CD14-positive monocyte (primary cell): ENCODE results near the gene HDAC4. TPM values are rescaled to one million over a fixed set of nuclear protein-coding genes. Genes with fewer than 3 reads are reported as not detected.
A peak's percentile ranks its signal among the peaks of the same experiment; 100 is the strongest.

Source experiments
- DNase-seq, 3 donors: peaks; one replicate each; pipeline ENCODE4 v3.0.0-alpha.2; 2011 to 2022
- H2AFZ ChIP-seq: 2 replicates; pipeline ENCODE4 v1.6.0; 2012; ENCODE audit warnings: mild to moderate bottlenecking, low read depth, low read length, inconsistent platforms; ENCODE audit not compliant: insufficient read depth, poor library complexity, severe bottlenecking
- H3K27ac ChIP-seq, 2 donors: 1 replicate in 1 of 2; 2 replicates in 1 of 2; pipeline ENCODE4 v1.5.1; 2012 to 2013; ENCODE audit warnings: low read length in 2 of 2, control low read depth in 1 of 2, inconsistent platforms in 1 of 2, low read depth in 1 of 2, mild to moderate bottlenecking in 1 of 2
- H3K27me3 ChIP-seq, 2 donors: one replicate each; pipeline versions ENCODE4 v1.6.0 to v1.6.1; 2011 to 2013; ENCODE audit warnings: low read length in 2 of 2; ENCODE audit not compliant: control insufficient read depth in 2 of 2, insufficient read depth in 2 of 2
- H3K36me3 ChIP-seq, 2 donors: replicated peaks in 1 of 2; 1 replicate in 1 of 2; 2 replicates in 1 of 2; pipeline versions ENCODE4 v1.5.1 to v1.6.1; 2012 to 2013; ENCODE audit warnings: low read length in 2 of 2, control low read depth in 1 of 2, inconsistent platforms in 1 of 2, mild to moderate bottlenecking in 1 of 2; ENCODE audit not compliant: insufficient read depth in 2 of 2, control insufficient read depth in 1 of 2
- H3K4me1 ChIP-seq, 2 donors: 1 replicate in 1 of 2; 2 replicates in 1 of 2; pipeline versions ENCODE4 v1.5.1 to v1.6.1; 2012 to 2013; ENCODE audit warnings: low read length in 2 of 2, control low read depth in 1 of 2, inconsistent platforms in 1 of 2, mild to moderate bottlenecking in 1 of 2, moderate library complexity in 1 of 2; ENCODE audit not compliant: insufficient read depth in 2 of 2, control insufficient read depth in 1 of 2
- H3K4me2 ChIP-seq: replicated peaks from 2 replicates; pipeline ENCODE3; 2012; ENCODE audit warnings: low read length, moderate library complexity, mild to moderate bottlenecking; ENCODE audit not compliant: poor library complexity, severe bottlenecking; ENCODE audit errors: extremely low read depth
- H3K4me3 ChIP-seq, 3 experiments: fragments of 200-600 bp in 1 of 3; sonication (generic) in 1 of 3; replicated peaks in 1 of 3; 1 replicate in 2 of 3; 2 replicates in 1 of 3; pipeline ENCODE4 v1.5.1; 2011 to 2013; ENCODE audit warnings: low read length in 3 of 3, mild to moderate bottlenecking in 3 of 3, control low read depth in 2 of 3, low read depth in 2 of 3, inconsistent platforms in 1 of 3, moderate library complexity in 1 of 3
- H3K79me2 ChIP-seq: 2 replicates; pipeline ENCODE4 v1.6.0; 2012; ENCODE audit warnings: mild to moderate bottlenecking, control low read depth, inconsistent platforms, low read length, moderate library complexity; ENCODE audit not compliant: insufficient read depth
- H3K9ac ChIP-seq: 2 replicates; pipeline ENCODE4 v1.6.0; 2017; ENCODE audit warnings: low read length, mild to moderate bottlenecking; ENCODE audit not compliant: insufficient read depth, poor library complexity, severe bottlenecking
- H3K9me3 ChIP-seq, 2 donors: replicated peaks in 1 of 2; 1 replicate in 1 of 2; 2 replicates in 1 of 2; pipeline versions ENCODE4 v1.5.1 to v1.6.1; 2012 to 2013; ENCODE audit warnings: low read length in 2 of 2, control low read depth in 1 of 2; ENCODE audit not compliant: control insufficient read depth in 1 of 2, insufficient read depth in 1 of 2
- H4K20me1 ChIP-seq: 2 replicates; pipeline ENCODE4 v1.6.0; 2012; ENCODE audit warnings: mild to moderate bottlenecking, low read length, control low read depth, moderate library complexity; ENCODE audit not compliant: insufficient read depth
- H3K27ac Mint-ChIP-seq, 7 donors: one replicate each; pipeline ENCODE4 v1.8.0; 2020; ENCODE audit warnings: mild to moderate bottlenecking in 7 of 7, mixed read lengths in 7 of 7, moderate library complexity in 6 of 7, inconsistent platforms in 2 of 7
- H3K27me3 Mint-ChIP-seq, 3 donors: one replicate each; pipeline ENCODE4 v1.8.0; 2021 to 2022; ENCODE audit warnings: low read depth in 3 of 3, mild to moderate bottlenecking in 3 of 3, mixed read lengths in 3 of 3, moderate library complexity in 3 of 3, inconsistent platforms in 1 of 3
- H3K36me3 Mint-ChIP-seq, 2 donors: one replicate each; pipeline ENCODE4 v1.8.0; 2020; ENCODE audit warnings: mixed read lengths in 2 of 2, inconsistent platforms in 1 of 2, mild to moderate bottlenecking in 1 of 2
- H3K4me1 Mint-ChIP-seq: one replicate; pipeline ENCODE4 v1.8.0; 2020; ENCODE audit warnings: mild to moderate bottlenecking, mixed read lengths
- H3K4me3 Mint-ChIP-seq, 2 donors: one replicate each; pipeline ENCODE4 v1.8.0; 2020; ENCODE audit warnings: mild to moderate bottlenecking in 2 of 2, mixed read lengths in 2 of 2, moderate library complexity in 1 of 2
- H3K9me3 Mint-ChIP-seq, 7 donors: one replicate each; pipeline ENCODE4 v1.8.0; 2020 to 2022; ENCODE audit warnings: mixed read lengths in 7 of 7, mild to moderate bottlenecking in 6 of 7, moderate library complexity in 6 of 7, inconsistent platforms in 2 of 7
- WGBS: methylation state at CpG from one replicate; pipeline ENCODE4 v1.1.5; 2013; ENCODE audit warnings: missing lambda C conversion rate; ENCODE audit not compliant: insufficient coverage; 5-methylcytosine and 5-hydroxymethylcytosine counted together
- intact Hi-C, 2 donors: fragments of 100-400 bp; cut with micrococcal nuclease; formaldehyde crosslinking; loops; one replicate each; pipeline versions ENCODE4 v1.15.0 to v1.15.1; 2023
- polyA plus RNA-seq, 3 donors: library from polyadenylated mRNA; depleted of rRNA in 1 of 3; unstranded in 2 of 3; stranded (reverse) in 1 of 3; fragments of 300-500 nt in 2 of 3; fragments of >200 nt in 1 of 3; fragmentation: Illumina TruSeq in 2 of 3; gene quantifications; 1 replicate in 2 of 3; 2 replicates in 1 of 3; pipeline ENCODE4 v1.2.3, GENCODE V29; 2012 to 2021
- TF ChIP-seq, protein P1 (sequence below): fragments of 200-600 bp; IDR thresholded peaks from one replicate; pipeline ENCODE4 v1.8.0; 2022; ENCODE audit warnings: antibody characterized with exemption, mild to moderate bottlenecking

HDAC4 gene
- polyA plus RNA-seq, 3 donors = 3.3 to 23.0 (median 4.5) TPM

DNA sequence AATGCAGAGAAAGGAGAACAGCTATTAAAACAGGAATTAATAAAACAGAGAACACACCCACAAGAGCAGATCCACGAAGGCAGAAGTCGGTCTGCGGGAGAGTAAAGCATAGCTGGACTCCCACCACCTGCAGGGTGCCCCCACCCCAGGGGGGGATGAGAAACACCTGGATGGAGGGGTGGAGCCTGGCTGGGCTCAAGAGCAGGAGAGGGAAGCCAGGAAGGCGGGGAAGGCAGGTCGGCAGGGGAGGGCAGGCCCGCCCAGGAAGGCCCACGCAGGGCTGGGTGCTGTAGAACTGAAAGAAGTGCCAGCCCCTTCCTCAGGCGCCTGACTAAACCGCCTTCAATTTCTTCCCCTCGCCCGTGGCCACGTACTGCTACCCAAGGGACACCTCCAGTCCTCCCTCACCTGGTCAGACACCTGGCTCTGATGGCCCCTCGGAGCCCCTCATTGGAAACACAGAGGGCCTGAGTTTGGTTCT, 175.4 kb downstream of the HDAC4 start:
- Histone ChIP-seq H2AFZ (peak overlapping the region; percentile 3), H3K4me1 (peaks cover 98 to 99% of the 10 kb centered on the region in 2 donors), H4K20me1 (no peaks in the 10 kb centered on the region), H3K9me3 (no peaks in the 10 kb centered on the region), H3K9ac (peak overlapping the region; percentile 63), H3K4me2 (peak overlapping the region; percentile 66), H3K4me3 (peak overlapping the region in 1 of 3 experiments; percentile 65), H3K79me2 (peaks cover 90% of the 10 kb centered on the region), H3K36me3 (no peaks in the 10 kb centered on the region), H3K27ac (peak overlapping the region; percentile 92 to 100), H3K27me3 (no peaks in the 10 kb centered on the region)
- H3K9me3 Mint-ChIP-seq = no peaks in the 10 kb centered on the region
- H3K4me1 Mint-ChIP-seq = peaks cover 95% of the 10 kb centered on the region
- H3K36me3 Mint-ChIP-seq = peaks cover 22 to 25% of the 10 kb centered on the region in 2 donors
- WGBS = 0% methylated on average over 5 of the region's 13 CpGs
- no peaks in the 10 kb centered on the region for H3K27me3 Mint-ChIP-seq
- peak overlapping the region; percentile 68 to 84 for H3K4me3 Mint-ChIP-seq
- H3K27ac Mint-ChIP-seq = peak overlapping the region; percentile 97 to 100 (median 100)
- intact Hi-C loops = loop anchor here in 1 of 2 donors (10.0 kb wide), 1 partner anchor 279 kb away; no protein-coding TSS in a partner anchor
- peak in 2 of 3 donors; percentile 33 to 50 for DNase-seq
- TF ChIP-seq, protein P1, sequence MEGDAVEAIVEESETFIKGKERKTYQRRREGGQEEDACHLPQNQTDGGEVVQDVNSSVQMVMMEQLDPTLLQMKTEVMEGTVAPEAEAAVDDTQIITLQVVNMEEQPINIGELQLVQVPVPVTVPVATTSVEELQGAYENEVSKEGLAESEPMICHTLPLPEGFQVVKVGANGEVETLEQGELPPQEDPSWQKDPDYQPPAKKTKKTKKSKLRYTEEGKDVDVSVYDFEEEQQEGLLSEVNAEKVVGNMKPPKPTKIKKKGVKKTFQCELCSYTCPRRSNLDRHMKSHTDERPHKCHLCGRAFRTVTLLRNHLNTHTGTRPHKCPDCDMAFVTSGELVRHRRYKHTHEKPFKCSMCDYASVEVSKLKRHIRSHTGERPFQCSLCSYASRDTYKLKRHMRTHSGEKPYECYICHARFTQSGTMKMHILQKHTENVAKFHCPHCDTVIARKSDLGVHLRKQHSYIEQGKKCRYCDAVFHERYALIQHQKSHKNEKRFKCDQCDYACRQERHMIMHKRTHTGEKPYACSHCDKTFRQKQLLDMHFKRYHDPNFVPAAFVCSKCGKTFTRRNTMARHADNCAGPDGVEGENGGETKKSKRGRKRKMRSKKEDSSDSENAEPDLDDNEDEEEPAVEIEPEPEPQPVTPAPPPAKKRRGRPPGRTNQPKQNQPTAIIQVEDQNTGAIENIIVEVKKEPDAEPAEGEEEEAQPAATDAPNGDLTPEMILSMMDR = no peak

DNA sequence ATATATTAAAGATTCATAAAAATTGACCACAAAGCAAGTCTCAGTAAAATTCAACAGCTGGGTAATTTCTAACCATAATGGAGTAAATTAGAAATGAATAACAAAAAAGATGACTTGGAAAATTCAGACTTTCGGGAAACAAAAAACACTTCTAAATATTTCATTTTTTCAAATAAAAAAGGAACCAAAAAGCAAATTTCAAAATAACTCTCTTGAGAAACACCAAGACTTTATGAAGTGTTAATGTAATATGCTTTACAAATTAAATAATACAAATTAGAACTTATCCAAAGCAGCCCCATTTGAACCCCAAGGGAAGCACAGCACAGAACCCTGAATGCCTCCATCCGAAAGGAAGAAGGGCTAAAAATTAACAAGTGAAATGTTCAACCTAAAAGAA, 175.9 kb downstream of the HDAC4 start:
- peak overlapping the region; percentile 97 to 100 (median 100) for H3K27ac Mint-ChIP-seq
- peaks cover 98 to 99% of the 10 kb centered on the region in 2 donors for H3K4me1 ChIP-seq
- no peaks in the 10 kb centered on the region for H3K27me3 ChIP-seq
- H2AFZ ChIP-seq = no peak overlapping the region
- H4K20me1 ChIP-seq = no peaks in the 10 kb centered on the region
- no peaks in the 10 kb centered on the region for H3K27me3 Mint-ChIP-seq
- peak overlapping the region; percentile 92 to 100 for H3K27ac ChIP-seq
- peak overlapping the region; percentile 68 to 84 for H3K4me3 Mint-ChIP-seq
- no peaks in the 10 kb centered on the region for H3K9me3 ChIP-seq
- peak overlapping the region; percentile 63 for H3K9ac ChIP-seq
- peaks cover 22 to 27% of the 10 kb centered on the region in 2 donors for H3K36me3 Mint-ChIP-seq
- no peaks in the 10 kb centered on the region for H3K36me3 ChIP-seq
- WGBS = no CpG with 5 or more reads among the region's 2 CpGs
- peaks cover 90% of the 10 kb centered on the region for H3K79me2 ChIP-seq
- H3K4me1 Mint-ChIP-seq = peaks cover 95% of the 10 kb centered on the region
- TF ChIP-seq, protein P1 = no peak
- H3K4me3 ChIP-seq = peak overlapping the region in 1 of 3 experiments; percentile 65
- peak in 1 of 3 donors; percentile 64 for DNase-seq
- intact Hi-C loops = loop anchor here (5.0 to 10.0 kb wide), 3 partner anchors 42 to 382 kb away; no protein-coding TSS in a partner anchor
- H3K9me3 Mint-ChIP-seq = no peaks in the 10 kb centered on the region
- peak overlapping the region; percentile 66 for H3K4me2 ChIP-seq
